ENCODE measurements around the gene MYH16. TPM values are rescaled to one million over a fixed set of nuclear protein-coding genes. Genes with fewer than 3 reads are reported as not detected.

MYH16 gene
- total and polyA plus RNA-seq, 2 experiments from 2014 or later: not detected

DNA sequence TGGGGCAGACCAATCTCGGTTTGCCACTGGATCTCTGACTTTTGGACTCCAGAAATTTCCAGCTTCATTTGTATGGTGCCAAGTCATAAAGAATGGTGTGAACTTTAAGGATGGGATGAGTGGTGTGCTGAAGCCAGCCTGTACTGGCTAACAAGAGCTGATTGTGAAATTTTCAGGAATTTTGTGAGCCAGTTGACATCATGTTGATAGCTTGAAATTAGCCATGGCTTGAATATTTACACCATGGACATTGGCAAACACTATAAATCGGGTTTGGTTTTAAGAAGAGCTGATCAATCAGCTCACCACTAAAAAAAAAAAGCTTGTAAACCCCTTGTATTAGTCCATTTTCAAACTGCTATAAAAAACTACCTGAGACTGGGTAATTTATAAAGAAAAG is 14.1 kb upstream of the MYH16 start:
- H3K36me3 ChIP-seq (ENCODE audit: insufficient read depth): no peaks in the 10 kb centered on the region
- ATAC-seq (no peak), DNase-seq (ENCODE audit: low spot score) (no peak)
- Mint-ChIP-seq H3K27me3 (ENCODE audit: insufficient read depth, low read depth, poor library complexity) (peaks cover 4% of the 10 kb centered on the region), H3K27ac (no peak overlapping the region), H3K36me3 (ENCODE audit: low read depth) (no peaks in the 10 kb centered on the region; the same call in 2 of the 3 replicates), H3K4me3 (no peak overlapping the region), H3K4me1 (no peaks in the 10 kb centered on the region), H3K9me3 (no peaks in the 10 kb centered on the region)
- no peak overlapping the region for H3K4me3 ChIP-seq
- no peaks in the 10 kb centered on the region for H3F3A ChIP-seq (replicated peaks; ENCODE audit: low read depth)
- no peaks in the 10 kb centered on the region for H3K4me1 ChIP-seq (ENCODE audit: insufficient read depth)
- no peak overlapping the region for H2AFZ ChIP-seq
- H3K79me2 ChIP-seq (replicated peaks; ENCODE audit: insufficient read depth): no peaks in the 10 kb centered on the region
- peaks cover 3% of the 10 kb centered on the region; the same call in 1 of the 2 replicates for H3K9me2 ChIP-seq (ENCODE audit: insufficient read depth)
- no peaks in the 10 kb centered on the region for H3K27me3 ChIP-seq (ENCODE audit: insufficient read depth)
- H3K27ac ChIP-seq (ENCODE audit: low read depth): no peak overlapping the region
- H4K20me1 ChIP-seq (replicated peaks; ENCODE audit: insufficient read depth): no peaks in the 10 kb centered on the region
- H3K4me2 ChIP-seq: no peak overlapping the region
- no peak for TF ChIP-seq ZNF331 (CRISPR knock-in tag; IDR thresholded peaks at IDR 0.05; ENCODE audit: low read depth)
- TF ChIP-seq, protein P1, sequence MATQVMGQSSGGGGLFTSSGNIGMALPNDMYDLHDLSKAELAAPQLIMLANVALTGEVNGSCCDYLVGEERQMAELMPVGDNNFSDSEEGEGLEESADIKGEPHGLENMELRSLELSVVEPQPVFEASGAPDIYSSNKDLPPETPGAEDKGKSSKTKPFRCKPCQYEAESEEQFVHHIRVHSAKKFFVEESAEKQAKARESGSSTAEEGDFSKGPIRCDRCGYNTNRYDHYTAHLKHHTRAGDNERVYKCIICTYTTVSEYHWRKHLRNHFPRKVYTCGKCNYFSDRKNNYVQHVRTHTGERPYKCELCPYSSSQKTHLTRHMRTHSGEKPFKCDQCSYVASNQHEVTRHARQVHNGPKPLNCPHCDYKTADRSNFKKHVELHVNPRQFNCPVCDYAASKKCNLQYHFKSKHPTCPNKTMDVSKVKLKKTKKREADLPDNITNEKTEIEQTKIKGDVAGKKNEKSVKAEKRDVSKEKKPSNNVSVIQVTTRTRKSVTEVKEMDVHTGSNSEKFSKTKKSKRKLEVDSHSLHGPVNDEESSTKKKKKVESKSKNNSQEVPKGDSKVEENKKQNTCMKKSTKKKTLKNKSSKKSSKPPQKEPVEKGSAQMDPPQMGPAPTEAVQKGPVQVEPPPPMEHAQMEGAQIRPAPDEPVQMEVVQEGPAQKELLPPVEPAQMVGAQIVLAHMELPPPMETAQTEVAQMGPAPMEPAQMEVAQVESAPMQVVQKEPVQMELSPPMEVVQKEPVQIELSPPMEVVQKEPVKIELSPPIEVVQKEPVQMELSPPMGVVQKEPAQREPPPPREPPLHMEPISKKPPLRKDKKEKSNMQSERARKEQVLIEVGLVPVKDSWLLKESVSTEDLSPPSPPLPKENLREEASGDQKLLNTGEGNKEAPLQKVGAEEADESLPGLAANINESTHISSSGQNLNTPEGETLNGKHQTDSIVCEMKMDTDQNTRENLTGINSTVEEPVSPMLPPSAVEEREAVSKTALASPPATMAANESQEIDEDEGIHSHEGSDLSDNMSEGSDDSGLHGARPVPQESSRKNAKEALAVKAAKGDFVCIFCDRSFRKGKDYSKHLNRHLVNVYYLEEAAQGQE (IDR thresholded peaks at IDR 0.05; ENCODE audit: unreplicated experiment): no peak
- no peak for TF ChIP-seq STAT1 (IDR thresholded peaks at IDR 0.05; ENCODE audit: unreplicated experiment)
- TF ChIP-seq NANOG (IDR thresholded peaks at IDR 0.05; ENCODE audit: borderline replicate concordance): no peak
- TF ChIP-seq EZH2phosphoT487 (IDR thresholded peaks at IDR 0.05; ENCODE audit: unreplicated experiment): no peak
- TF ChIP-seq, protein P2, sequence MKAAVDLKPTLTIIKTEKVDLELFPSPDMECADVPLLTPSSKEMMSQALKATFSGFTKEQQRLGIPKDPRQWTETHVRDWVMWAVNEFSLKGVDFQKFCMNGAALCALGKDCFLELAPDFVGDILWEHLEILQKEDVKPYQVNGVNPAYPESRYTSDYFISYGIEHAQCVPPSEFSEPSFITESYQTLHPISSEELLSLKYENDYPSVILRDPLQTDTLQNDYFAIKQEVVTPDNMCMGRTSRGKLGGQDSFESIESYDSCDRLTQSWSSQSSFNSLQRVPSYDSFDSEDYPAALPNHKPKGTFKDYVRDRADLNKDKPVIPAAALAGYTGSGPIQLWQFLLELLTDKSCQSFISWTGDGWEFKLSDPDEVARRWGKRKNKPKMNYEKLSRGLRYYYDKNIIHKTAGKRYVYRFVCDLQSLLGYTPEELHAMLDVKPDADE (IDR thresholded peaks at IDR 0.05): no peak
- TF ChIP-seq JUNB (IDR thresholded peaks at IDR 0.05; ENCODE audit: unreplicated experiment): no peak
- TF ChIP-seq, protein P3, sequence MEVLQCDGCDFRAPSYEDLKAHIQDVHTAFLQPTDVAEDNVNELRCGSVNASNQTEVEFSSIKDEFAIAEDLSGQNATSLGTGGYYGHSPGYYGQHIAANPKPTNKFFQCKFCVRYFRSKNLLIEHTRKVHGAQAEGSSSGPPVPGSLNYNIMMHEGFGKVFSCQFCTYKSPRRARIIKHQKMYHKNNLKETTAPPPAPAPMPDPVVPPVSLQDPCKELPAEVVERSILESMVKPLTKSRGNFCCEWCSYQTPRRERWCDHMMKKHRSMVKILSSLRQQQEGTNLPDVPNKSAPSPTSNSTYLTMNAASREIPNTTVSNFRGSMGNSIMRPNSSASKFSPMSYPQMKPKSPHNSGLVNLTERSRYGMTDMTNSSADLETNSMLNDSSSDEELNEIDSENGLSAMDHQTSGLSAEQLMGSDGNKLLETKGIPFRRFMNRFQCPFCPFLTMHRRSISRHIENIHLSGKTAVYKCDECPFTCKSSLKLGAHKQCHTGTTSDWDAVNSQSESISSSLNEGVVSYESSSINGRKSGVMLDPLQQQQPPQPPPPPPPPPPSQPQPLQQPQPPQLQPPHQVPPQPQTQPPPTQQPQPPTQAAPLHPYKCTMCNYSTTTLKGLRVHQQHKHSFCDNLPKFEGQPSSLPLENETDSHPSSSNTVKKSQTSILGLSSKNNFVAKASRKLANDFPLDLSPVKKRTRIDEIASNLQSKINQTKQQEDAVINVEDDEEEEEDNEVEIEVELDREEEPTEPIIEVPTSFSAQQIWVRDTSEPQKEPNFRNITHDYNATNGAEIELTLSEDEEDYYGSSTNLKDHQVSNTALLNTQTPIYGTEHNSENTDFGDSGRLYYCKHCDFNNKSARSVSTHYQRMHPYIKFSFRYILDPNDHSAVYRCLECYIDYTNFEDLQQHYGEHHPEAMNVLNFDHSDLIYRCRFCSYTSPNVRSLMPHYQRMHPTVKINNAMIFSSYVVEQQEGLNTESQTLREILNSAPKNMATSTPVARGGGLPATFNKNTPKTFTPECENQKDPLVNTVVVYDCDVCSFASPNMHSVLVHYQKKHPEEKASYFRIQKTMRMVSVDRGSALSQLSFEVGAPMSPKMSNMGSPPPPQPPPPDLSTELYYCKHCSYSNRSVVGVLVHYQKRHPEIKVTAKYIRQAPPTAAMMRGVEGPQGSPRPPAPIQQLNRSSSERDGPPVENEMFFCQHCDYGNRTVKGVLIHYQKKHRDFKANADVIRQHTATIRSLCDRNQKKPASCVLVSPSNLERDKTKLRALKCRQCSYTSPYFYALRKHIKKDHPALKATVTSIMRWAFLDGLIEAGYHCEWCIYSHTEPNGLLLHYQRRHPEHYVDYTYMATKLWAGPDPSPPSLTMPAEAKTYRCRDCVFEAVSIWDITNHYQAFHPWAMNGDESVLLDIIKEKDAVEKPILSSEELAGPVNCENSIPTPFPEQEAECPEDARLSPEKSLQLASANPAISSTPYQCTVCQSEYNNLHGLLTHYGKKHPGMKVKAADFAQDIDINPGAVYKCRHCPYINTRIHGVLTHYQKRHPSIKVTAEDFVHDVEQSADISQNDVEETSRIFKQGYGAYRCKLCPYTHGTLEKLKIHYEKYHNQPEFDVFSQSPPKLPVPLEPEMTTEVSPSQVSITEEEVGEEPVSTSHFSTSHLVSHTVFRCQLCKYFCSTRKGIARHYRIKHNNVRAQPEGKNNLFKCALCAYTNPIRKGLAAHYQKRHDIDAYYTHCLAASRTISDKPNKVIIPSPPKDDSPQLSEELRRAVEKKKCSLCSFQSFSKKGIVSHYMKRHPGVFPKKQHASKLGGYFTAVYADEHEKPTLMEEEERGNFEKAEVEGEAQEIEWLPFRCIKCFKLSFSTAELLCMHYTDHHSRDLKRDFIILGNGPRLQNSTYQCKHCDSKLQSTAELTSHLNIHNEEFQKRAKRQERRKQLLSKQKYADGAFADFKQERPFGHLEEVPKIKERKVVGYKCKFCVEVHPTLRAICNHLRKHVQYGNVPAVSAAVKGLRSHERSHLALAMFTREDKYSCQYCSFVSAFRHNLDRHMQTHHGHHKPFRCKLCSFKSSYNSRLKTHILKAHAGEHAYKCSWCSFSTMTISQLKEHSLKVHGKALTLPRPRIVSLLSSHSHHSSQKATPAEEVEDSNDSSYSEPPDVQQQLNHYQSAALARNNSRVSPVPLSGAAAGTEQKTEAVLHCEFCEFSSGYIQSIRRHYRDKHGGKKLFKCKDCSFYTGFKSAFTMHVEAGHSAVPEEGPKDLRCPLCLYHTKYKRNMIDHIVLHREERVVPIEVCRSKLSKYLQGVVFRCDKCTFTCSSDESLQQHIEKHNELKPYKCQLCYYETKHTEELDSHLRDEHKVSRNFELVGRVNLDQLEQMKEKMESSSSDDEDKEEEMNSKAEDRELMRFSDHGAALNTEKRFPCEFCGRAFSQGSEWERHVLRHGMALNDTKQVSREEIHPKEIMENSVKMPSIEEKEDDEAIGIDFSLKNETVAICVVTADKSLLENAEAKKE (CRISPR knock-in tag; IDR thresholded peaks at IDR 0.05): no peak
- no peak for TF ChIP-seq POLR2AphosphoS5 (IDR thresholded peaks at IDR 0.05; ENCODE audit: low read depth)
- no peak for TF ChIP-seq ZNF114 (CRISPR knock-in tag; IDR thresholded peaks at IDR 0.05)
- TF ChIP-seq, protein P4, sequence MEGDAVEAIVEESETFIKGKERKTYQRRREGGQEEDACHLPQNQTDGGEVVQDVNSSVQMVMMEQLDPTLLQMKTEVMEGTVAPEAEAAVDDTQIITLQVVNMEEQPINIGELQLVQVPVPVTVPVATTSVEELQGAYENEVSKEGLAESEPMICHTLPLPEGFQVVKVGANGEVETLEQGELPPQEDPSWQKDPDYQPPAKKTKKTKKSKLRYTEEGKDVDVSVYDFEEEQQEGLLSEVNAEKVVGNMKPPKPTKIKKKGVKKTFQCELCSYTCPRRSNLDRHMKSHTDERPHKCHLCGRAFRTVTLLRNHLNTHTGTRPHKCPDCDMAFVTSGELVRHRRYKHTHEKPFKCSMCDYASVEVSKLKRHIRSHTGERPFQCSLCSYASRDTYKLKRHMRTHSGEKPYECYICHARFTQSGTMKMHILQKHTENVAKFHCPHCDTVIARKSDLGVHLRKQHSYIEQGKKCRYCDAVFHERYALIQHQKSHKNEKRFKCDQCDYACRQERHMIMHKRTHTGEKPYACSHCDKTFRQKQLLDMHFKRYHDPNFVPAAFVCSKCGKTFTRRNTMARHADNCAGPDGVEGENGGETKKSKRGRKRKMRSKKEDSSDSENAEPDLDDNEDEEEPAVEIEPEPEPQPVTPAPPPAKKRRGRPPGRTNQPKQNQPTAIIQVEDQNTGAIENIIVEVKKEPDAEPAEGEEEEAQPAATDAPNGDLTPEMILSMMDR (conservative IDR thresholded peaks at IDR 0.05; ENCODE audit: low read depth in 2 of 2): no peak
- TF ChIP-seq EZH2 (IDR thresholded peaks at IDR 0.05; ENCODE audit: low read depth, unreplicated experiment): no peak
- no peak for TF ChIP-seq CREB1 (CRISPR knock-in tag; IDR thresholded peaks at IDR 0.05; ENCODE audit: low read depth)
